HEK293T (cell line): ENCODE measurements around the gene CERS2.

Experiments used
- CTCF ChIA-PET: fragments of 350-600 bp; formaldehyde crosslinking; extraction: SDS; loops from one replicate; lab custom pipeline; 2021; ENCODE audit warnings: antibody characterized with exemption, inconsistent platforms; lab: Yijun Ruan, JAX
- POLR2A ChIA-PET: fragments of 350-600 bp; formaldehyde crosslinking; extraction: SDS; loops from one replicate; lab custom pipeline; 2020; ENCODE audit warnings: antibody characterized with exemption, inconsistent platforms; lab: Yijun Ruan, JAX
- DNase-seq: peaks from one replicate; pipeline ENCODE4 v3.0.0; 2012; ENCODE audit warnings: mixed read lengths; ENCODE audit errors: extremely low spot score
- ARNT ChIP-seq: fragments of 450-650 bp; IDR thresholded peaks from 2 replicates; pipeline ENCODE4 v1.6.1; 2017; ENCODE audit warnings: mild to moderate bottlenecking
- BHLHE40 ChIP-seq: fragments of 450-650 bp; IDR thresholded peaks from 2 replicates; pipeline ENCODE4 v1.6.1; 2016; ENCODE audit warnings: mild to moderate bottlenecking, moderate library complexity, borderline replicate concordance
- CTBP1 ChIP-seq: fragments of 450-650 bp; IDR thresholded peaks from 2 replicates; pipeline ENCODE4 v1.6.1; 2016; ENCODE audit warnings: borderline replicate concordance
- ELF4 ChIP-seq: fragments of 450-650 bp; IDR thresholded peaks from 2 replicates; pipeline ENCODE4 v1.6.1; 2017; ENCODE audit warnings: antibody characterized with exemption
- FOXA1 ChIP-seq: fragments of 450-650 bp; IDR thresholded peaks from 2 replicates; pipeline ENCODE4 v1.6.1; 2016; ENCODE audit warnings: mild to moderate bottlenecking
- FOXK2 ChIP-seq: fragments of 450-650 bp; IDR thresholded peaks from 2 replicates; pipeline ENCODE4 v1.6.1; 2016; ENCODE audit warnings: mild to moderate bottlenecking
- FOXM1 ChIP-seq: fragments of 450-650 bp; IDR thresholded peaks from 2 replicates; pipeline ENCODE4 v1.6.1; 2017; ENCODE audit warnings: mild to moderate bottlenecking, borderline replicate concordance
- HDGF ChIP-seq: fragments of 450-650 bp; IDR thresholded peaks from 2 replicates; pipeline ENCODE4 v1.6.1; 2017; ENCODE audit warnings: antibody characterized with exemption, borderline replicate concordance
- L3MBTL2 ChIP-seq: fragments of 450-650 bp; conservative IDR thresholded peaks from 2 replicates; pipeline ENCODE4 v1.6.1; 2016; ENCODE audit warnings: mild to moderate bottlenecking
- LEF1 ChIP-seq: fragments of 450-650 bp; IDR thresholded peaks from 2 replicates; pipeline ENCODE4 v1.6.1; 2017; ENCODE audit warnings: mild to moderate bottlenecking, borderline replicate concordance
- NFRKB ChIP-seq: fragments of 450-650 bp; IDR thresholded peaks from 2 replicates; pipeline ENCODE4 v1.6.1; 2016; ENCODE audit warnings: mild to moderate bottlenecking, moderate library complexity
- PKNOX1 ChIP-seq: fragments of 450-650 bp; IDR thresholded peaks from 2 replicates; pipeline ENCODE4 v1.6.1; 2016
- SP1 ChIP-seq: fragments of 450-650 bp; IDR thresholded peaks from 2 replicates; pipeline ENCODE4 v1.6.1; 2017
- SUZ12 ChIP-seq: fragments of 450-650 bp; IDR thresholded peaks from 2 replicates; pipeline ENCODE4 v1.6.1; 2016; ENCODE audit warnings: mild to moderate bottlenecking
- TARDBP ChIP-seq: fragments of 450-650 bp; IDR thresholded peaks from 2 replicates; pipeline ENCODE4 v1.6.1; 2016
- ZNF384 ChIP-seq: fragments of 450-650 bp; IDR thresholded peaks from 2 replicates; pipeline ENCODE4 v1.6.1; 2016

The CERS2 gene

GRCh38 chr1:150992626-150993025, 18.0 kb upstream of the CERS2 start:
- CTCF ChIA-PET: interaction anchor here (0.5 kb wide), 1 partner anchor 177 kb away, joined by 4 read pairs; no protein-coding TSS in a partner anchor
- POLR2A ChIA-PET: no interaction called here
- TF ChIP-seq CTBP1 (no peak), L3MBTL2 (no peak), FOXK2 (no peak), FOXM1 (no peak)
- DNase-seq: no peak

DNA sequence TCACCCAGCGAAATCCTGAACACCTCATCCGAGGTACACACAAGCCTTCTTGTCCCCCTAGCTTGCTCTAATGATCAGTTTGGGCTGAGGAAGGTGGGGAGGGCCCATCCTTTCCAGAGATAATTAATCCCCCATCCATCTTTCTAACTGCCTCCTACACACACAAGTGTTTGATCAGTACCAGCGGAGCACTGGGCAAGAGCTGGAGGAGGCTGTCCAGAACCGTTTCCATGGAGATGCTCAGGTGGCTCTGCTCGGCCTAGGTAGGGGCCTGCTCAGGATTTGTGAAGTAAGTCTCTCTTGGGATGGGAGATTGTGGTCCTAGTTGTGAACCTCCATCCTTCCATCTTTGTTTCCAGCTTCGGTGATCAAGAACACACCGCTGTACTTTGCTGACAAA, 13.3 kb upstream of the CERS2 start:
- ChIA-PET POLR2A (interaction anchor here (1.5 kb wide), 1 partner anchor 18 kb away, joined by 5 read pairs; the partner anchor contains the start of gene MINDY1), CTCF (interaction anchor here (0.6 to 10.3 kb wide), 2 partner anchors 9 to 367 kb away, joined by 4 to 70 read pairs; no protein-coding TSS in a partner anchor)
- TF ChIP-seq FOXM1 (no peak), SP1 (no peak), BHLHE40 (no peak)
- no peak for DNase-seq

- ChIA-PET CTCF (interaction anchor here (0.7 to 10.3 kb wide), 3 partner anchors 11 to 21 kb away, joined by 3 to 70 read pairs (median 4); partner anchors contain the start of gene MINDY1), POLR2A (interaction anchor here (1.4 to 2.4 kb wide), 2 partner anchors 12 to 21 kb away, joined by 5 to 10 read pairs; partner anchors contain the start of gene MINDY1)
- no peak for TF ChIP-seq CTBP1
- TF ChIP-seq ARNT: no peak
- no peak for TF ChIP-seq BHLHE40
- TF ChIP-seq HDGF: no peak
- no peak for TF ChIP-seq ELF4
- no peak for TF ChIP-seq NFRKB
- TF ChIP-seq FOXM1: no peak
- DNase-seq: no peak
Measured at GRCh38 chr1:150985179-150985825, 10.7 kb upstream of the CERS2 start.

- ChIA-PET POLR2A (interaction anchor here (2.9 kb wide), 1 partner anchor 24 kb away, joined by 16 read pairs; the partner anchor contains the start of gene MINDY1), CTCF (interaction anchor here (0.7 to 10.3 kb wide), 3 partner anchors 14 to 24 kb away, joined by 4 to 70 read pairs (median 51); partner anchors contain the start of gene MINDY1)
- TF ChIP-seq PKNOX1 (no peak), FOXM1 (no peak), FOXA1 (no peak), ELF4 (no peak), ZNF384 (no peak), LEF1 (no peak), HDGF (no peak), BHLHE40 (no peak)
- no peak for DNase-seq
Measured at GRCh38 chr1:150981805-150982712, 7.4 kb upstream of the CERS2 start, which contains the start of gene ANXA9. Gene ANXA9 (plus strand): TSS chr1:150982292. CDS start chr1:150983106, 814 bp downstream.

DNA sequence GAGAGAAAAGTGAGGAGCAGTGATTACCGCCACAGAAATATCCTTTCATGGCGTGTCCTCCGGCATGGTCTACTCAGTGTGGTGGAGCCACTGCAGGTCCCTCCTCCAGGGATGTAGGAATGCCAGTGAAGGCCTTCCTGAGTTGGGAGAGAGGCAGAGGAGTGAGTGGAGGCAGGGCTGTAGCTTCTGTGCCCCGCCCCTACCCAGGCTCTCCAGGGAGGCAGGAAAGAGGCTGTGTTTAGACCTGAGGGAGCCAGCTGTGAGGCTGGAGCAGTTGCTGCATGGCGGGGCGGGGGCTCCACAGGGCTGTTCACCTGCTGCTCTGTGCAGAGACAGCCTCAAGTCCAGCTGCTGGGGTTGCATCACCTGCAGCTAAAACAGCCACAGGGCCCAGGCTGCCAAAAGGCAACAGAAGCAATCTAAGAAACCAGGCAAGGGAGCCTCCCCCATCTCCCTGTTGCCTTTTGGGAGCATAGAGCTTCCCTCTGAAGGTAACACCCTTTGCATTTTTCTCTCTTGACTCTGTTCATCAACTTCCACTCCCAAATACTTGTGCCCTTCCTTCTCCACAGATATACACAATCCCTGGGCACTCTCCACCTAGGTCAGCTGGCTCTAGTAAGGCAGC, 6.7 kb upstream of the CERS2 start:
- peak; percentile 42 for DNase-seq
- POLR2A ChIA-PET: interaction anchor here (2.9 kb wide), 1 partner anchor 25 kb away, joined by 16 read pairs; the partner anchor contains the start of gene MINDY1
- TF ChIP-seq TARDBP: no peak
- no peak for TF ChIP-seq LEF1
- no peak for TF ChIP-seq ZNF384
- TF ChIP-seq FOXA1: no peak
- TF ChIP-seq ELF4: no peak
- no peak for TF ChIP-seq FOXK2
- no peak for TF ChIP-seq BHLHE40
- no peak for TF ChIP-seq PKNOX1
- no peak for TF ChIP-seq CTBP1
- TF ChIP-seq NFRKB: no peak
- no peak for TF ChIP-seq SP1
- TF ChIP-seq HDGF: no peak
- no peak for TF ChIP-seq ARNT
- TF ChIP-seq FOXM1: no peak
- no peak for TF ChIP-seq SUZ12
- TF ChIP-seq L3MBTL2: no peak
- CTCF ChIA-PET: interaction anchor here (0.7 to 10.3 kb wide), 3 partner anchors 15 to 25 kb away, joined by 4 to 70 read pairs (median 51); partner anchors contain the start of gene MINDY1
